Measurements from ENCODE around the gene IFNA4.
A peak's percentile ranks its signal among the peaks of the same experiment; 100 is the strongest.
"Not testable (repeated sequence)": the region's sequence is repeated elsewhere in the genome, so short reads cannot be mapped to it uniquely, and the experiment has no call there.

The IFNA4 gene

DNA sequence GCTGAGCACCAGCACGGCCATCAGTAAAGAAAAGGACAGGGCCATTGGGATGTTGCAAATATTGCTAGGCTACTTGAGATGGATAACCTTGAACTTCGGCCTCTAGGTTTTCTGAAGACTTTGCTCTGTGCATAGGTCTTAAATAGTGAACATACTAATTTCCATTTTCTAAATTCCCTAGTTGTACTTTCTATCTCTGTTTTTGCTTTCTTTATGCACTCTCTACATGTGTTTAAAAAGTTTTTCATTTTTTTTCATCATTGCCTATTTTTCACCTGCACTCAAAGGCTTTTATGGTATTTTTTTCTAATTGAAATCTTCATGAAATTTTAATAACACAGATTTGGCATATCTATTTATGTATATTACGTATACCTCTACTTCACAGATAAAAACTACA lies at the start of gene IFNA4:
TSS of gene IFNA4 (minus strand) at position 101 of the 400 bp plus-strand sequence. CDS start at position 45, 56 bp downstream.
- DNase-seq, result not testable (repeated sequence)

DNA sequence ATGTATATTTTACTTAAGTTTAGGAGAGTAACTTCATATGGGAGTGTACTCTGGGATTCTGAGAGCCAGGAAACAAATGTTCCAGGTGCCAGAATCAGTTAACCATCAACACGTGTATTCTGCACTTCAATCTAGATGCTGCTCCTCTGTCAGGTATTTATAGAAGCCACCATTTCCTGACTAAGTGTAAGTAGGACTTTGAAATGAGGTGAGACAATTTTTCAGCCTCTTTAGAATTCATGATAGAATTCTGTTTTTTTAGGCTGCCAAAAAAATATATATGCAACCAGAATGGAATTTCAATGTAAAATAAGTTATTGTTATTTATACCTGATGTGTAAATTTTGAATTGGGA lies 49.0 kb upstream of the IFNA4 start:
- not testable (repeated sequence) for DNase-seq

DNA sequence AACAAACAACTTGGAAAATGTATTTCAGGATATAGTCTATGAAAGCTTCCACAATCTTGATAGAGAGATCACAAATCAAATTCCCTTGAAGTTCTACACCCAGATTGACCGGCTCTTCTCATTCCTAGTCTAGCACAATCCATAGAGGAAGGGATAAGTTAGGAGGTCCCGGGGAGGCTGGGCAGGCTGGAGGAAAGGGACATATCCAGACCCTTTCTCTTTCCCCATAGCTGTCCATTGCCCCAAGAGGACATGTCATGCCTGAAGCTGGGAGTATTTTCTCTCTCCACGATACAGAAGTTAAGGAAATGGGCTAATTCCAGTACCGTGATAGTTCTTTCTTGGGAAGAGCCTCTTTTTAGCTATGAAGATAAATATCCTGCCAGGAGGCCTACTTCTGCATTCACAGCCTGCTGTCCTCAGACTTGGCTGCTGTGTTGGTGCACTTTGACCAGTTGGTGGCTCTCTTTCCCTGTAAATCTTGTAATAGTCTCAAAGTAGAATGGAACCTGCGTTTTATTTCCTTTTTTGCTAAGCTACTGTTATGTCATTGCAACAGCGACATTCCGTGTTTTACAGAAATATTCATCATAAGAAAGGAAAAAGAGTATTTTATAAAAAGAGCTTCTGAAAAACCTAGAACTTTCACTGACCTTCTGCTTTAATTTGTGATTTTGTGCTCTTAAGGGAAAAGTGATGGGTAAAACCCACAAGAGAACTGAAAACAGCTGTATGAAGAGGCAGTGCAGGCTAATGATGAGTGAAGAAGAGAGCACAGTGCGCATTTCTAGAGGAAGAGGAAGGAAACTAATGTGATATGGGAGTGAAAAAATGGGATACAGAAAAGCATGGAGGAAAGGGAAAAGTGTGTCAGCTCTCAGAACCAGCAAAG lies 48.3 kb upstream of the IFNA4 start:
- peak; percentile 44 for DNase-seq

DNA sequence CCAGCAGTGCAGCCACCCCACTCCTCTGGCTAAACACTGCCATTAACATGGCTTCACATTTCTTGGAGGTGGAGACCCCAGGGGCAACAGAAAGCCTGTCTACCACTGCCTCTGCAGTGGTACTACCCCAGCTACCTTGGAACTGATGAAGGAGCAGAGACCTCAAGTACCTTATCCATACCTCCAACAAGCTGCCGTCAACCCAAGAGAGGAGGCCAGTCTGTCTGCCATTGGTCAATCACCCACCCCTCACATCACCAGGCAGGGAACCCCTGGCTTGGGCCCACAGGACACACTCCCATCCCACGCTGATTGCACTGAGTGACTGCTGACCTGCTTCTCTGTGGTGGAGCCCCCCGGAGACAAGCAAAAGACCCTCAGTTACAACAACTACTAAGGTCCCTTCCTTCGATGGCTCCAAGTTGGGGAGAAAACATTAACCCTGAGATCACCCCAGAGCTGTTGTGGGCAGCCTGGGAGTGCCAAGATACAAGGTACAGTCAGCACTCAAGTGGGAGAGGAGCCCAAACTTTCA lies 46.8 kb upstream of the IFNA4 start:
- no peak for DNase-seq

DNA sequence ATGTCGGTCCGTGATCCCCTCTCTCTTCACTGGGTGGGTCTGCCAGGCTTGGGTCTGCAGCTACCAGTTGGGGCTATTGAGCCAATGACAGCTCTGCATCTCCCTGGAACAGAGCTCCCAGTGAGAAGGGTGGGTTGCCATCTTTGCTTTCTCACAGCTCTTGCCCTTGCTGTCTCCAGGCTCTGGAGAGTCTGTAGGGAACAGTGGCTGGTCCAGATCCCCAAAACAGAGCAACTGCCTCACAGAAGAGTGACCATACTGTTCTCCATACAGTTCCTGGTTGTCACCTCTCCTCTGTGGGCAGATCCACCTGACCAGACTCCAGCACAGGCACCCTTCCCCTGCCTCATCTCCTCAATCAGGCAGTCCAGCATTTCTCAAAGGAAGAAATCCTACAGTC lies 45.9 kb upstream of the IFNA4 start:
- DNase-seq, result no peak

DNA sequence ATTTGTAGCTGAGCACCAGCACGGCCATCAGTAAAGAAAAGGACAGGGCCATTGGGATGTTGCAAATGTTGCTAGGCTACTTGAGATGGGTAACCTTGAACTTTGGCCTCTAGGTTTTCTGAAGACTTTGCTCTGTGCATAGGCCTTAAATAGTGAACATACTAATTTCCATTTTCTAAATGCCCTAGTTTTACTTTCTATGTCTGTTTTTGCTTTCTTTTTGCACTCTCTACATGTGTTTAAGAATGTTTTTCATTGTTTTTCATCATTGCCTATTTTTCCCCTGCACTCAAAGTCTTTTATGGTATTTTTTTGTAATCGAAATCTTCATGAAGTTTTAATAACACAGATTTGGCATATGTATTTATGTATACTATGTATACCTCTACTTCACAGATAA lies 40.7 kb upstream of the IFNA4 start, which contains the start of gene IFNA17:
TSS of gene IFNA17 (minus strand) at position 101 of the 400 bp plus-strand sequence. CDS start at position 52, 49 bp downstream.
- DNase-seq, result no peak

DNA sequence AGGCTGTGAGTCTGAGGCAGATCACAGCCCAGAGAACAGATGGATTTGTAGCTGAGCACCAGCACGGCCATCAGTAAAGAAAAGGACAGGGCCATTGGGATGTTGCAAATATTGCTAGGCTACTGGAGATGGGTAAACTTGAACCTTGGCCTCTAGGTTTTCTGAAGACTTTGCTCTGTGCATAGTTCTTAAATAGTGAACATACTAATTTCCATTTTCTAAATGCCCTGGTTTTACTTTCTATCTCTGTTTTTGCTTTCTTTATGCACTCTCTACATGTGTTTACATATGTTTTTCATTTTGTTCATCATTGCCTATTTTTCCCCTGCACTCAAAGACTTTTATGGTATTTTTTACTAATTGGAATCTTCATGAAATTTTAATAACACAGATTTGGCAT lies 29.8 kb upstream of the IFNA4 start, which contains the start of gene IFNA16:
TSS of gene IFNA16 (minus strand) at position 101 of the 400 bp plus-strand sequence. CDS start at position 95, 6 bp downstream.
- not testable (repeated sequence) for DNase-seq

DNA sequence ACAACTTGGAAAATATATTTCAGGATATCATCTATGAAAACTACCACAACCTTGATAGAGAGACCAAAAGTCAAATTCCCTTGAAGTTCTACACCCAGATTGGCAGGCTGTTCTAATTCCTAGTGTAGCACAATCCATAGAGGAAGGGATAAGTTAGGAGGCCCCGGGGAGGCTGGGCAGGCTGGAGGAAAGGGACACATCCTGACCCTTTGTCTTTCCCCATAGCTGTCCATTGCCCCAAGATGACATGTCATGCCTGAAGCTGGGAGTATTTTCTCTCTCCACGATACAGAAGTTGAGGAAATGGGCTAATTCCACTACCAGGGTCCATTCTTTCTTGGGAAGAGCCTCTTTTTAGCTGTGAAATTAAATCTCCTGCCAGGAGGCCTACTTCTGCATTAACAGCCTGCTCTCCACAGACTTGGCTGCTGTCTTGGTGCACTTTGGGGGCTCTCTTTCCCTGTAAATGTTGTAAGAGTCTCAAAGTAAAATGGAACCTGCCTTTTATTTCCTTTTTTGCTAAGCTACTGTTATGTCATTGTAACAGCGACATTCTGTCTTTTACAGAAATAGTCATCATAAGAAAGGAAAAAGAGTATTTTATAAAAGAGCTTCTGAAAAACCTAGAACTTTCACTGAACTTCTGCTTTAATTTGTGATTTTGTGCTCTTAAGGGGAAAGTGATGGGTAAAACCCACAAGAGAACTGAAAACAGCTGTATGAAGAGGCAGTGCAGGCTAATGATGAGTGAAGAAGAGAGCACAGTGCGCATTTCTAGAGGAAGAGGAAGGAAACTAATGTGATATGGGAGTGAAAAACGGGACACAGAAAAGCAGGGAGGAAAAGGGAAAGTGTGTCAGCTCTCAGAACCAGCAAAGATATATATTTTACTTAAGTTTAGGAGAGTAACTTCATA lies 26.3 kb upstream of the IFNA4 start:
- DNase-seq, result not testable (repeated sequence)

DNA sequence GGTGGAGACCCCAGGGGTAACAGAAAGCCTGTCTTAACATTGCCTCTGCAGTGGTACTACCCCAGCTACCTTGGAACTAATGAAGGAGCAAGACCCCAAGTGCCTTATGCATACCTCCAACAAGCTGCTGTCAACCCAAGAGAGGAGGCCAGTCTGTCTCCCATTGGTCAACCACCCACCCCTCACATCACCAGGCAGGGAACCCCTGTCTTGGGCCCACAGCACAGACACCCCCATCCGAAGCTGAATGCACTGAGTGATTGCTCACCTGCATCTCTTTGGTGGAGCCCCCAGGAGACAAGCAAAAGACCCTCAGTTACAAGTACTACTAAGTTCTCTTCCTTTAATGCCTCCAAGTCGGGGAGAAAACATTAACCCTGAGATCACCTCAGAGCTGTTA lies 24.8 kb upstream of the IFNA4 start:
- DNase-seq, result not testable (repeated sequence)

DNA sequence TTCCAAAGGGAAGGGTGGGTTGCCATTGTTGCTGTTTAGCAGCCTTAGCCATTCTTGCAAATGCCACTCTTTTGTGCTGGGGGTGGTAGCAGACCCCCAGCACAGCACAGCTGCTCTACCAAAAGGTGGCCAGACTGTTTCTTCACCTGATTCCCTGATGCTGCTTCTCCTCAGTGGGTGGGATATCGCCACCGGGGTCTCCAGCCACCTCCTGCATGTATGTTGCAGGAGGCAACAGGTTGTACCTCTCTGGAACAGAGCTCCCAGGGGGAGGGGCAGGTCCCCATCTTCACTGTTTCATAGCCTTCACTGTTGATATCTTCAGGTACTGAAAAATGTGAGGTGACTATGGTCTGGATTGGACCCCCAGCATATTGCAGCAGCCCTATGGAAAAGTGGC lies 23.4 kb upstream of the IFNA4 start:
- DNase-seq, result not testable (repeated sequence)

DNA sequence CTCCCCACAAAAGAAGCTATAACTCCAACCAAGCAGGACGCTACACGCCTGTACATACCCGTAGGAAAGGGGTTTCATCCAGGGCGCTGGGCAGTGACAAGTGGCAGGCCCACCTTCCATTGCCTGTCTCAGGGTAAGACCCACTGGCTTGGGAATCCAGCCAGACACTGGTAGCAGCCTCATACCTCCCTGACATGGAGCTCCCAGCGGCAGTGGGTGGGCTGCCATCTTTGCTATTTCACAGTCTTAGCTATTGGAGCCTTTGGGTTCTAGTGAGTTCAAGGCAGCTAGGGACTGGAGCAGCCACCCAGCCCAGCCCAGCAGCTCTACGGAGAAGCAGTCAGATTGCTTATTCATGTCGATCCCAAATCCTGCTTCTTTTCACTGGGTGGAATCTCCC lies 22.9 kb upstream of the IFNA4 start:
- no peak for DNase-seq

DNA sequence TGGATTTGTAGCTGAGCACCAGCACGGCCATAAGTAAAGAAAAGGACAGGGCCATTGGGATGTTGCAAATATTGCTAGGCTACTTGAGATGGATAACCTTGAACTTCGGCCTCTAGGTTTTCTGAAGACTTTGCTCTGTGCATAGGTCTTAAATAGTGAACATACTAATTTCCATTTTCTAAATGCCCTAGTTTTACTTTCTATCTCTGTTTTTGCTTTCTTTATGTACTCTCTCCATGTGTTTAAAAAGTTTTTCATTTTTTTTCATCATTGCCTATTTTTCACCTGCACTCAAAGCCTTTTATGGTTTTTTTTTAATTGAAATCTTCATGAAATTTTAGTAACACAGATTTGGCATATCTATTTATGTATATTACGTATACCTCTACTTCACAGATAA lies 19.7 kb upstream of the IFNA4 start, which contains the start of gene IFNA10:
TSS of gene IFNA10 (minus strand) at position 101 of the 400 bp plus-strand sequence. CDS start at position 55, 46 bp downstream.
- not testable (repeated sequence) for DNase-seq

DNA sequence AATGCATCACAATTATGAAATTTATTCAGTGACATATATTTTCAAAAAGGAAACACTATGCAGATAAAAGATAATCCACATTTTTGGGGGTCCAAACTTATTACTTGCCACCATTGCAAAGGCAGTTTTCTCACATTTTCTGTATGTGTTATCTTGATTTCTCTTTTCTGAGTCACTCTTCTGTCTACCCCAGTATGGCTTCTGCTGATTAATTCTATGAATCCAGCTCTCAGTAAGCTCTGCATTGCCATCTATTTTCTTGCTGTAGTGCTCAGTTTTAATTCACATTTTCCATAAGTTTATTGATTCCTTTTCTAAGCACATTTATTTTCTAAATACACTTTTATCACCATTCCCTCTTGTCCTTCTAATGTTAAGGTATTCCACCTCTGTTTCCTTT lies 17.8 kb upstream of the IFNA4 start:
- no peak for DNase-seq

DNA sequence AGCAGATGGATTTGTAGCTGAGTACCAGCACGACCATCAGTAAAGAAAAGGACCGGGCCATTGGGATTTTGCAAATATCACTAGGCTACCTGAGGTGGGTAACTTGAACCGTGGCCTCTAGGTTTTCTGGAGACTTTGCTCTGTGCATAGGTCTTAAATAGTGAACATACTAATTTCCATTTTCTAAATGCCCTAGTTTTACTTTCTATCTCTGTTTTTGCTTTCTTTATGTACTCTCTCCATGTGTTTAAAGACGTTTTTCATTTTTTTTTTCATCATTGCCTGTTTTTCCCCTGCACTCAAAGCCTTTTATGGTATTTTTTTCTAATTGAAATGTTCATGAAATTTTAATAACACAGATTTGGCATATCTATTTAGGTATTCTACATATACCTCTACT lies 14.7 kb upstream of the IFNA4 start, which contains the start of gene IFNA7:
TSS of gene IFNA7 (minus strand) at position 101 of the 400 bp plus-strand sequence. CDS start at position 61, 40 bp downstream.
- not testable (repeated sequence) for DNase-seq

DNA sequence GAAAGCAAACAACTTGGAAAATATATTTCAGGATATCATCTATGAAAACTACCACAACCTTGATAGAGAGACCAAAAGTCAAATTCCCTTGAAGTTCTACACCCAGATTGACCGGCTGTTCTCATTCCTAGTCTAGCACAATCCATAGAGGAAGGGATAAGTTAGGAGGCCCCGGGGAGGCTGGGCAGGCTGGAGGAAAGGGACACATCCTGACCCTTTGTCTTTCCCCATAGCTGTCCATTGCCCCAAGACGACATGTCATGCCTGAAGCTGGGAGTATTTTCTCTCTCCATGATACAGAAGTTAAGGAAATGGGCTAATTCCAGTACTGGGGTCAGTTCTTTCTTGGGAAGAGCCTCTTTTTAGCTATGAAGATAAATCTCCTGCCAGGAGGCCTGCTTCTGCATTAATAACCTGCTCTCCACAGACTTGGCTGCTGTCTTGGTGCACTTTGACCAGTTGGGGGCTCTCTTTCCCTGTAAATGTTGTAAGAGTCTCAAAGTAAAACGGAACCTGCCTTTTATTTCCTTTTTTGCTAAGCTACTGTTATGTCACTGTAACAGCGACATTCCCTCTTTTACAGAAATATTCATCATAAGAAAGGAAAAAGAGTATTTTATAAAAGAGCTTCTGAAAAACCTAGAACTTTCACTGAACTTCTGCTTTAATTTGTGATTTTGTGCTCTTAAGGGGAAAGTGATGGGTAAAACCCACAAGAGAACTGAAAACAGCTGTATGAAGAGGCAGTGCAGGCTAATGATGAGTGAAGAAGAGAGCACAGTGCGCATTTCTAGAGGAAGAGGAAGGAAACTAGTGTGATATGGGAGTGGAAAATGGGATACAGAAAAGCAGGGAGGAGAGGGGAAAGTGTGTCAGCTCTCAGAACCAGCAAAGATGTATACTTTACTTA lies 7.7 kb upstream of the IFNA4 start:
- DNase-seq, result peak; percentile 25

DNA sequence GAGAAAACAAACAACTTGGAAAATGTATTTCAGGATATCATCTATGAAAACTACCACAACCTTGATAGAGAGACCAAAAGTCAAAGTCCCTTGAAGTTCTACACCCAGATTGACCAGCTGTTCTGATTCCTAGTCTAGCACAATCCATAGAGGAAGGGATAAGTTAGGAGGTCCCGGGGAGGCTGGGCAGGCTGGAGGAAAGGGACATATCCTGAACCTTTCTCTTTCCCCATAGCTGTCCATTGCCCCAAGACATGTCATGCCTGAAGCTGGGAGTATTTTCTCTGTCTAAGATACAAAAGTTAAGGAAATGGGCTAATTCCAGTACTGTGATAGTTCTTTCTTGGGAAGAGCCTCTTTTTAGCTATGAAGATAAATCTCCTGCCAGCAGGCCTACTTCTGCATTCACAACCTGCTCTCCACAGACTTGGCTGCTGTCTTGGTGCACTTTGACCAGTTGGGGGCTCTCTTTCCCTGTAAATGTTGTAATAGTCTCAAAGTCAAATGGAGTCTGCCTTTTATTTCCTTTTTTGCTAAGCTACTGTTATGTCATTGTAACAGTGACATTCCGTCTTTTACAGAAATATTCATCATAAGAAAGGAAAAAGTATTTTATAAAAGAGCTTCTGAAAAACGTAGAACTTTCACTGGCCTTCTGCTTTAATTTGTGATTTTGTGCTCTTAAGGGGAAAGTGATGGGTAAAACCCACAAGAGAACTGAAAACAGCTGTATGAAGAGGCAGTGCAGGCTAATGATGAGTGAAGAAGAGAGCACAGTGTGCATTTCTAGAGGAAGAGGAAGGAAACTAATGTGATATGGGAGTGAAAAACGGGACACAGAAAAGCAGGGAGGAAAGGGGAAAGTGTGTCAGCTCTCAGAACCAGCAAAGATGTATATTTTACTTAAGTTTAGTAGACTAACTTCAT lies 4.3 kb downstream of the IFNA4 start:
- DNase-seq, result peak; percentile 6

DNA sequence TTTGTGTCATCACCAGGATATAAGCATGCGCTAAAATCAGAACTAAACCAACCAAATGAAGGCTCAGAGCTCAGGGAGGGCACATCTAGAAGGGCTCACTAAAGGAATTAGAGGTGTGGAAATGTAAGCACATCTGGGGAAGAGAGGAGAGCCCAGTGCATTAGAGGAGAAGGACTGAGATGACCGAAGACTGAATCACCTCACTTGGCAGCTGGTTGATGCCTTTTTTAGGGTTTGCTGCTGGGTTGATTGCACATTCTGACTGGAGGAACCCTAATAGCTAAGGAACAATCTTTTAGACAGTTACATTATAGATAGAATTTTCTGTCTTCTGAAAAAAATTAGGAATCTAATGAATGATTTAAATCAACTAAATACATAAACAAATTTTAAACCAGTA lies 12.7 kb downstream of the IFNA4 start:
- no peak for DNase-seq

DNA sequence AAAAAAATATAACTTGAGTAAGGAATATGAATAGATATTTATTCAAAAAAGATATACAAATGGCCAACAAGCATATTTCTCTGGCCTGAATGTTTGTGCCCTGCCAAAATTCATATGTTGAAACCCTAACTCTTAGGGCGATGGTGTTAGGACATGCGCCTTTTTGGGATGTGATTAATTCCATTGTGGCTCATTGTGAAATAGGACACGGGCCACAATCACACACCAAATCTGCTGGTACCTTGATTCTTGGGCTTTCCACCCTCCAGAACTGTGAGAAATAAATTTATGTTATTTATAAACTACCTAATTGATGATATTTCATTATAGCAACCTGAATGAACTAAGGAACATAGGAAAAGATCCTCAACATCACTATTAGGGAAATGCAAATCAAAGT lies 15.2 kb downstream of the IFNA4 start:
- no peak for DNase-seq

DNA sequence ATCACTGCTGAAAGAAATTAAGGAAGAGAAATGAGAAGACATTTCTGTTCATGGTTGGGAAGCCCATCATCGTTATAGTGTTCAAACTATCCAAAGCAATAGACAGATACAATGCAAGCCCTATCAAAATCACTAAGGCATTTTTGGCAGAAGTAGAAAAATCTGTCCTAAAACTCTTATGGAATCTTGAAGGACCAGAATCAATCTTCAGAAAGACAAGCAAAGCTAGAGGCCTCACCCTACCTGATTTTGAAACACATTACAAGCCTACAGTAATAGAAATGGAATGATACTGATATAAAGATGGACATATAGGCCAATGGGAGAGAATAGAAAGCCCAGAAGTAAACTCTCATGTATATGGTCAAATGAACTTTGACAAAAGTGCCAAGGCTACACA lies 16.0 kb downstream of the IFNA4 start:
- DNase-seq, result no peak

DNA sequence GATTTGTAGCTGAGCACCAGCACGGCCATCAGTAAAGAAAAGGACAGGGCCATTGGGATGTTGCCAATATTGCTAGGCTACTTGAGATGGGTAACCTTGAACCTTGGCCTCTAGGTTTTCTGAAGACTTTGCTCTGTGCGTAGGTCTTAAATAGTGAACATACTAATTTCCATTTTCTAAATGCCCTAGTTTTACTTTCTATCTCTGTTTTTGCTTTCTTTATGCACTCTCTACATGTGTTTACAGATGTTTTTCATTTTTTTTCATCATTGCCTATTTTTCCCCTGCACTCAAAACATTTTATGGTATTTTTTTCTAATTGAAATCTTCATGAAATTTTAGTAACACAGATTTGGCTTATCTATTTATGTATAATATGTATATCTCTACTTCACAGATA lies 20.8 kb downstream of the IFNA4 start, which contains the start of gene IFNA21:
TSS of gene IFNA21 (minus strand) at position 101 of the 400 bp plus-strand sequence. CDS start at position 53, 48 bp downstream.
- DNase-seq, result not testable (repeated sequence)
